Liver (tissue), 9 donors: ENCODE data around the gene PLLP. TPM values are rescaled to one million over a fixed set of nuclear protein-coding genes. Genes with fewer than 3 reads are reported as not detected.

Source experiments
- DNase-seq: peaks from one replicate; pipeline ENCODE4 v3.0.0-alpha.2; 2017; ENCODE audit warnings: low spot score
- H3K27ac ChIP-seq, 2 donors: one replicate each; pipeline ENCODE4 v1.7.0; 2013; ENCODE audit warnings: inconsistent platforms in 2 of 2, low read length in 2 of 2, control low read depth in 1 of 2, low read depth in 1 of 2, mild to moderate bottlenecking in 1 of 2
- H3K27me3 ChIP-seq, 4 donors: one replicate each; pipeline versions ENCODE4 v1.6.1 to v1.7.0; 2013; ENCODE audit warnings: low read length in 3 of 4, inconsistent platforms in 1 of 4, mild to moderate bottlenecking in 1 of 4, moderate library complexity in 1 of 4; ENCODE audit not compliant: control insufficient read depth in 4 of 4, insufficient read depth in 4 of 4
- H3K36me3 ChIP-seq, 4 donors: one replicate each; pipeline versions ENCODE4 v1.6.1 to v1.7.0; 2013; ENCODE audit warnings: low read length in 3 of 4, mild to moderate bottlenecking in 3 of 4, low read depth in 1 of 4, moderate library complexity in 1 of 4; ENCODE audit not compliant: control insufficient read depth in 4 of 4, insufficient read depth in 3 of 4
- H3K4me1 ChIP-seq, 4 donors: one replicate each; pipeline versions ENCODE4 v1.6.1 to v1.7.0; 2013; ENCODE audit warnings: low read length in 3 of 4, mild to moderate bottlenecking in 3 of 4, moderate library complexity in 1 of 4; ENCODE audit not compliant: control insufficient read depth in 4 of 4, insufficient read depth in 4 of 4
- H3K4me3 ChIP-seq, 3 donors: one replicate each; pipeline versions ENCODE4 v1.6.1 to v1.7.0; 2013; ENCODE audit warnings: low read length in 3 of 3, control low read depth in 1 of 3, low read depth in 1 of 3, mild to moderate bottlenecking in 1 of 3
- H3K9ac ChIP-seq, 2 donors: one replicate each; pipeline ENCODE4 v1.7.0; 2013; ENCODE audit warnings: low read length in 2 of 2, mild to moderate bottlenecking in 2 of 2, moderate library complexity in 2 of 2, control low read depth in 1 of 2, low read depth in 1 of 2
- H3K9me3 ChIP-seq, 4 donors: one replicate each; pipeline versions ENCODE4 v1.6.1 to v1.7.0; 2013; ENCODE audit warnings: low read length in 3 of 4; ENCODE audit not compliant: control insufficient read depth in 4 of 4
- EGR1 ChIP-seq, 2 donors: IDR thresholded peaks; 2 replicates each; pipeline ENCODE4 v1.6.1; 2016 to 2018; ENCODE audit warnings: antibody characterized with exemption in 2 of 2, low read depth in 2 of 2
- FOXA1 ChIP-seq: IDR thresholded peaks from 2 replicates; pipeline ENCODE4 v1.6.1; 2016; ENCODE audit warnings: antibody characterized with exemption
- FOXA2 ChIP-seq: IDR thresholded peaks from 2 replicates; pipeline ENCODE4 v1.6.1; 2016; ENCODE audit warnings: antibody characterized with exemption
- GABPA ChIP-seq, 2 donors: IDR thresholded peaks in 1 of 2; conservative IDR thresholded peaks in 1 of 2; 2 replicates each; pipeline ENCODE4 v1.6.1; 2016; ENCODE audit warnings: antibody characterized with exemption in 2 of 2, mild to moderate bottlenecking in 1 of 2, moderate library complexity in 1 of 2
- JUND ChIP-seq, 2 donors: IDR thresholded peaks; 2 replicates each; pipeline ENCODE4 v1.6.1; 2016; ENCODE audit warnings: antibody characterized with exemption in 2 of 2
- MAX ChIP-seq: IDR thresholded peaks from 2 replicates; pipeline ENCODE4 v1.6.1; 2016; ENCODE audit warnings: antibody characterized with exemption
- NR2F2 ChIP-seq: IDR thresholded peaks from 2 replicates; pipeline ENCODE4 v1.6.1; 2016; ENCODE audit warnings: antibody characterized with exemption
- RAD21 ChIP-seq, 2 donors: IDR thresholded peaks; 2 replicates each; pipeline ENCODE4 v1.6.1; 2016; ENCODE audit warnings: antibody characterized with exemption in 2 of 2, mild to moderate bottlenecking in 2 of 2
- REST ChIP-seq: IDR thresholded peaks from 2 replicates; pipeline ENCODE4 v1.6.1; 2016; ENCODE audit warnings: antibody characterized with exemption, mild to moderate bottlenecking
- RXRA ChIP-seq, 2 donors: IDR thresholded peaks; 2 replicates each; pipeline ENCODE4 v1.6.1; 2017 to 2018; ENCODE audit warnings: antibody characterized with exemption in 2 of 2, mild to moderate bottlenecking in 1 of 2
- SP1 ChIP-seq: IDR thresholded peaks from 2 replicates; pipeline ENCODE4 v1.6.1; 2018; ENCODE audit warnings: antibody characterized with exemption, mild to moderate bottlenecking
- TAF1 ChIP-seq: conservative IDR thresholded peaks from 2 replicates; pipeline ENCODE4 v1.6.1; 2016; ENCODE audit warnings: antibody characterized with exemption, mild to moderate bottlenecking
- YY1 ChIP-seq: IDR thresholded peaks from 2 replicates; pipeline ENCODE4 v1.6.1; 2016; ENCODE audit warnings: antibody characterized with exemption, mild to moderate bottlenecking
- ZBTB33 ChIP-seq: IDR thresholded peaks from 2 replicates; pipeline ENCODE4 v1.6.1; 2016; ENCODE audit warnings: antibody characterized with exemption
- WGBS: extraction: QIAGEN DNeasy Blood & Tissue Kit; methylation state at CpG from one replicate; pipeline ENCODE4 v1.1.7; 2013; 5-methylcytosine and 5-hydroxymethylcytosine counted together
- polyA plus RNA-seq, 2 donors: library from polyadenylated mRNA; stranded (reverse) in 1 of 2; unstranded in 1 of 2; fragments of 200-250 nt in 1 of 2; fragments of >200 nt in 1 of 2; fragmentation: Nextera tagmentation in 1 of 2; extraction: Ambion mirVana in 1 of 2; gene quantifications; one replicate each; pipeline versions ENCODE4 v1.2.1 to v1.2.3, GENCODE V29; 2013 to 2015
- total RNA-seq, 2 donors: library from RNA; depleted of rRNA; stranded (reverse); fragments of >200 nt; gene quantifications; one replicate each; pipeline ENCODE4 v1.2.3, GENCODE V29; 2014
- donor health status: healthy.
- donor health status: healthy.
- donor health status: healthy.
- donor health status: healthy.
- donor health status: healthy.

Gene PLLP
- total and polyA plus RNA-seq, 4 donors, result 1.4 to 5.2 (median 2.7) TPM

GRCh38 chr16:57236022-57236350 is 48.5 kb downstream of the PLLP start:
- Histone ChIP-seq H3K36me3 (peaks cover 10 to 50% (median 42%) of the 10 kb centered on the region in 4 donors), H3K9me3 (no peaks in the 10 kb centered on the region), H3K9ac (no peak overlapping the region), H3K27me3 (no peaks in the 10 kb centered on the region), H3K27ac (no peak overlapping the region), H3K4me3 (no peak overlapping the region), H3K4me1 (peaks cover 5 to 12% (median 8%) of the 10 kb centered on the region in 4 donors)
- TF ChIP-seq REST (no peak), FOXA1 (no peak), GABPA (IDR thresholded peaks at IDR 0.05 in 1 of 2, conservative IDR thresholded peaks at IDR 0.05 in 1 of 2) (no peak), YY1 (no peak), RXRA (IDR thresholded peaks at IDR 0.05) (no peak), EGR1 (IDR thresholded peaks at IDR 0.05; ENCODE audit: low read depth in 2 of 2) (no peak), JUND (IDR thresholded peaks at IDR 0.05) (no peak)
- DNase-seq, result no peak

- TF ChIP-seq ZBTB33 (no peak), NR2F2 (no peak), SP1 (no peak), TAF1 (no peak), MAX (no peak), RAD21 (IDR thresholded peaks at IDR 0.05) (no peak), FOXA2 (no peak), JUND (IDR thresholded peaks at IDR 0.05) (no peak), REST (no peak), FOXA1 (no peak)
- peaks cover 11 to 56% (median 48%) of the 10 kb centered on the region in 4 donors for H3K36me3 ChIP-seq
- no peaks in the 10 kb centered on the region for H3K9me3 ChIP-seq
- no peak for DNase-seq
- H3K9ac ChIP-seq, result no peak overlapping the region
- H3K4me1 ChIP-seq, result peaks cover 5 to 12% (median 8%) of the 10 kb centered on the region in 4 donors
- H3K27me3 ChIP-seq, result no peaks in the 10 kb centered on the region
- 86% methylated on average over 8 of the region's 8 CpGs for WGBS
- H3K4me3 ChIP-seq, result no peak overlapping the region
- H3K27ac ChIP-seq, result no peak overlapping the region
Measured at GRCh38 chr16:57235128-57236021, 49.1 kb downstream of the PLLP start.
